LNCAP (cell line): ENCODE measurements around the gene IRAK2.

Experiments used
- CTCF ChIP-seq: fragments of 450-650 bp; IDR thresholded peaks from 2 replicates; pipeline ENCODE4 v1.5.1; 2017; ENCODE audit warnings: mild to moderate bottlenecking

The IRAK2 gene

GRCh38 chr3:10189557-10190354 lies 25.0 kb downstream of the IRAK2 start:
- TF ChIP-seq CTCF = no peak

- no peak for TF ChIP-seq CTCF
These were observed 28.4 kb downstream of the IRAK2 start for GRCh38 chr3:10192953-10193691.

- TF ChIP-seq CTCF = no peak
These were observed 29.1 kb downstream of the IRAK2 start for GRCh38 chr3:10193692-10194327.

GRCh38 chr3:10194328-10195071 lies 29.8 kb downstream of the IRAK2 start:
- no peak for TF ChIP-seq CTCF

- no peak for TF ChIP-seq CTCF
These were observed 30.8 kb downstream of the IRAK2 start for GRCh38 chr3:10195366-10196089.

GRCh38 chr3:10196389-10197052 lies 31.8 kb downstream of the IRAK2 start:
- no peak for TF ChIP-seq CTCF
